Measurements from ENCODE around the gene PELI2. TPM values are rescaled to one million over a fixed set of nuclear protein-coding genes. Genes with fewer than 3 reads are reported as not detected.

Gene PELI2
- total RNA-seq, 1 donor = 14.1 TPM

GRCh38 chr14:56170028-56170427 is 51.8 kb downstream of the PELI2 start:
- Histone ChIP-seq H3K4me1 (ENCODE audit: insufficient read depth, low read length) (peaks cover 11% of the 10 kb centered on the region), H3K9me3 (ENCODE audit: low read depth, low read length) (no peaks in the 10 kb centered on the region), H3K4me3 (ENCODE audit: insufficient read depth, low read length) (no peak overlapping the region), H3K27me3 (ENCODE audit: insufficient read depth, low read length) (no peaks in the 10 kb centered on the region), H4K20me1 (ENCODE audit: insufficient read depth, low read length) (no peaks in the 10 kb centered on the region), H2AFZ (ENCODE audit: low read length) (no peak overlapping the region), H3K36me3 (ENCODE audit: insufficient read depth, low read length) (no peaks in the 10 kb centered on the region), H3K4me2 (ENCODE audit: insufficient read depth, low read length) (no peak overlapping the region), H3K27ac (ENCODE audit: low read depth, low read length) (no peak overlapping the region), H3K79me2 (ENCODE audit: insufficient read depth, low read length) (no peaks in the 10 kb centered on the region)
- DNase-seq (ENCODE audit: insufficient read length, low spot score, missing footprints) = no peak
- no peak for TF ChIP-seq CTCF (IDR thresholded peaks at IDR 0.05; ENCODE audit: extremely low read depth, low read depth, low read length)

- Histone ChIP-seq H3K36me3 (ENCODE audit: insufficient read depth, low read length) (no peaks in the 10 kb centered on the region), H2AFZ (ENCODE audit: low read length) (no peak overlapping the region), H3K9me3 (ENCODE audit: low read depth, low read length) (no peaks in the 10 kb centered on the region), H3K27ac (ENCODE audit: low read depth, low read length) (no peak overlapping the region), H3K4me2 (ENCODE audit: insufficient read depth, low read length) (no peak overlapping the region), H3K4me3 (ENCODE audit: insufficient read depth, low read length) (no peak overlapping the region), H3K79me2 (ENCODE audit: insufficient read depth, low read length) (no peaks in the 10 kb centered on the region), H3K27me3 (ENCODE audit: insufficient read depth, low read length) (no peaks in the 10 kb centered on the region), H3K4me1 (ENCODE audit: insufficient read depth, low read length) (peaks cover 11% of the 10 kb centered on the region), H4K20me1 (ENCODE audit: insufficient read depth, low read length) (no peaks in the 10 kb centered on the region)
- no peak for TF ChIP-seq CTCF (IDR thresholded peaks at IDR 0.05; ENCODE audit: extremely low read depth, low read depth, low read length)
- no peak for DNase-seq (ENCODE audit: insufficient read length, low spot score, missing footprints)
Measured at GRCh38 chr14:56170877-56171422, 52.7 kb downstream of the PELI2 start.

GRCh38 chr14:56172074-56172473 is 53.9 kb downstream of the PELI2 start:
- no peak overlapping the region for H3K4me3 ChIP-seq (ENCODE audit: insufficient read depth, low read length)
- H3K27me3 ChIP-seq (ENCODE audit: insufficient read depth, low read length) = no peaks in the 10 kb centered on the region
- peak overlapping the region; percentile 60 for H2AFZ ChIP-seq (ENCODE audit: low read length)
- no peak for TF ChIP-seq CTCF (IDR thresholded peaks at IDR 0.05; ENCODE audit: extremely low read depth, low read depth, low read length)
- no peak for DNase-seq (ENCODE audit: insufficient read length, low spot score, missing footprints)
- peaks cover 11% of the 10 kb centered on the region for H3K4me1 ChIP-seq (ENCODE audit: insufficient read depth, low read length)
- H3K9me3 ChIP-seq (ENCODE audit: low read depth, low read length) = no peaks in the 10 kb centered on the region
- no peaks in the 10 kb centered on the region for H3K79me2 ChIP-seq (ENCODE audit: insufficient read depth, low read length)
- no peaks in the 10 kb centered on the region for H4K20me1 ChIP-seq (ENCODE audit: insufficient read depth, low read length)
- peak overlapping the region; percentile 38 for H3K27ac ChIP-seq (ENCODE audit: low read depth, low read length)
- H3K4me2 ChIP-seq (ENCODE audit: insufficient read depth, low read length) = peak overlapping the region; percentile 46
- H3K36me3 ChIP-seq (ENCODE audit: insufficient read depth, low read length) = no peaks in the 10 kb centered on the region

GRCh38 chr14:56172571-56172971 is 54.4 kb downstream of the PELI2 start:
- H3K4me1 ChIP-seq (ENCODE audit: insufficient read depth, low read length) = peaks cover 11% of the 10 kb centered on the region
- no peak overlapping the region for H3K4me3 ChIP-seq (ENCODE audit: insufficient read depth, low read length)
- H3K36me3 ChIP-seq (ENCODE audit: insufficient read depth, low read length) = no peaks in the 10 kb centered on the region
- H3K27me3 ChIP-seq (ENCODE audit: insufficient read depth, low read length) = no peaks in the 10 kb centered on the region
- no peak for TF ChIP-seq CTCF (IDR thresholded peaks at IDR 0.05; ENCODE audit: extremely low read depth, low read depth, low read length)
- no peaks in the 10 kb centered on the region for H3K9me3 ChIP-seq (ENCODE audit: low read depth, low read length)
- DNase-seq (ENCODE audit: insufficient read length, low spot score, missing footprints) = peak; percentile 44
- no peaks in the 10 kb centered on the region for H3K79me2 ChIP-seq (ENCODE audit: insufficient read depth, low read length)
- H3K4me2 ChIP-seq (ENCODE audit: insufficient read depth, low read length) = peak overlapping the region; percentile 46
- peak overlapping the region; percentile 38 for H3K27ac ChIP-seq (ENCODE audit: low read depth, low read length)
- no peaks in the 10 kb centered on the region for H4K20me1 ChIP-seq (ENCODE audit: insufficient read depth, low read length)
- peak overlapping the region; percentile 60 for H2AFZ ChIP-seq (ENCODE audit: low read length)

All from osteoblast (primary cell).